Measurements from ENCODE around the gene MARCHF2.

DNA sequence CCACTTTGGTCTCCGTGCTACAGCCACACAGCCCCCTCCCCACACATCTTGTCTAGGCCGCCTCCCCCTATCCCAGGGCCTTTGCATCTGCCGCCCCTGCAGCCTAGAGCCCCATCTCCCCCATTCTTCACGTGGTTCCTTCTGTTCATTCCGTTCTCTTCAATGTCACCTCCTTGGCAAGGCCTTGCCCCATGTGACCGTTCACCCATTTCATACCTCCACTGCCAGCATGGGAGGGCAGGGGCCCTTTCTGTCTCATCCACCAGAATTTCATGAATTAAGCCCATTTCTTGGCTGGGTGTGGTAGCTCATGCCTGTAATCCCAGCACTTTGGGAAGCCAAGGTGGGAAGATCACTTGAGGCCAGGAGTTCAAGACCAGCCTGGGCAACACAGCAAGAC lies 15.9 kb downstream of the MARCHF2 start:
- TF ChIP-seq RNF2 (IDR thresholded peaks at IDR 0.05; ENCODE audit: borderline replicate concordance, low read depth) (no peak), SMC3 (IDR thresholded peaks at IDR 0.05) (no peak), POLR2A (IDR thresholded peaks at IDR 0.05; ENCODE audit: low read length) (no peak), KDM1A (IDR thresholded peaks at IDR 0.05; ENCODE audit: low read depth) (no peak), CEBPB (IDR thresholded peaks at IDR 0.05) (no peak), ESRRA (IDR thresholded peaks at IDR 0.05; ENCODE audit: borderline replicate concordance, low read length) (no peak), KDM5A (IDR thresholded peaks at IDR 0.05) (no peak), BHLHE40 (IDR thresholded peaks at IDR 0.05; ENCODE audit: low read depth, low read length) (no peak), RARB (CRISPR knock-in tag; IDR thresholded peaks at IDR 0.05) (no peak)
- TF ChIP-seq, protein P1, sequence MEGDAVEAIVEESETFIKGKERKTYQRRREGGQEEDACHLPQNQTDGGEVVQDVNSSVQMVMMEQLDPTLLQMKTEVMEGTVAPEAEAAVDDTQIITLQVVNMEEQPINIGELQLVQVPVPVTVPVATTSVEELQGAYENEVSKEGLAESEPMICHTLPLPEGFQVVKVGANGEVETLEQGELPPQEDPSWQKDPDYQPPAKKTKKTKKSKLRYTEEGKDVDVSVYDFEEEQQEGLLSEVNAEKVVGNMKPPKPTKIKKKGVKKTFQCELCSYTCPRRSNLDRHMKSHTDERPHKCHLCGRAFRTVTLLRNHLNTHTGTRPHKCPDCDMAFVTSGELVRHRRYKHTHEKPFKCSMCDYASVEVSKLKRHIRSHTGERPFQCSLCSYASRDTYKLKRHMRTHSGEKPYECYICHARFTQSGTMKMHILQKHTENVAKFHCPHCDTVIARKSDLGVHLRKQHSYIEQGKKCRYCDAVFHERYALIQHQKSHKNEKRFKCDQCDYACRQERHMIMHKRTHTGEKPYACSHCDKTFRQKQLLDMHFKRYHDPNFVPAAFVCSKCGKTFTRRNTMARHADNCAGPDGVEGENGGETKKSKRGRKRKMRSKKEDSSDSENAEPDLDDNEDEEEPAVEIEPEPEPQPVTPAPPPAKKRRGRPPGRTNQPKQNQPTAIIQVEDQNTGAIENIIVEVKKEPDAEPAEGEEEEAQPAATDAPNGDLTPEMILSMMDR (IDR thresholded peaks at IDR 0.05), result no peak
- TF ChIP-seq, protein P2, sequence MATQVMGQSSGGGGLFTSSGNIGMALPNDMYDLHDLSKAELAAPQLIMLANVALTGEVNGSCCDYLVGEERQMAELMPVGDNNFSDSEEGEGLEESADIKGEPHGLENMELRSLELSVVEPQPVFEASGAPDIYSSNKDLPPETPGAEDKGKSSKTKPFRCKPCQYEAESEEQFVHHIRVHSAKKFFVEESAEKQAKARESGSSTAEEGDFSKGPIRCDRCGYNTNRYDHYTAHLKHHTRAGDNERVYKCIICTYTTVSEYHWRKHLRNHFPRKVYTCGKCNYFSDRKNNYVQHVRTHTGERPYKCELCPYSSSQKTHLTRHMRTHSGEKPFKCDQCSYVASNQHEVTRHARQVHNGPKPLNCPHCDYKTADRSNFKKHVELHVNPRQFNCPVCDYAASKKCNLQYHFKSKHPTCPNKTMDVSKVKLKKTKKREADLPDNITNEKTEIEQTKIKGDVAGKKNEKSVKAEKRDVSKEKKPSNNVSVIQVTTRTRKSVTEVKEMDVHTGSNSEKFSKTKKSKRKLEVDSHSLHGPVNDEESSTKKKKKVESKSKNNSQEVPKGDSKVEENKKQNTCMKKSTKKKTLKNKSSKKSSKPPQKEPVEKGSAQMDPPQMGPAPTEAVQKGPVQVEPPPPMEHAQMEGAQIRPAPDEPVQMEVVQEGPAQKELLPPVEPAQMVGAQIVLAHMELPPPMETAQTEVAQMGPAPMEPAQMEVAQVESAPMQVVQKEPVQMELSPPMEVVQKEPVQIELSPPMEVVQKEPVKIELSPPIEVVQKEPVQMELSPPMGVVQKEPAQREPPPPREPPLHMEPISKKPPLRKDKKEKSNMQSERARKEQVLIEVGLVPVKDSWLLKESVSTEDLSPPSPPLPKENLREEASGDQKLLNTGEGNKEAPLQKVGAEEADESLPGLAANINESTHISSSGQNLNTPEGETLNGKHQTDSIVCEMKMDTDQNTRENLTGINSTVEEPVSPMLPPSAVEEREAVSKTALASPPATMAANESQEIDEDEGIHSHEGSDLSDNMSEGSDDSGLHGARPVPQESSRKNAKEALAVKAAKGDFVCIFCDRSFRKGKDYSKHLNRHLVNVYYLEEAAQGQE (IDR thresholded peaks at IDR 0.05), result no peak
- TF ChIP-seq, protein P3, sequence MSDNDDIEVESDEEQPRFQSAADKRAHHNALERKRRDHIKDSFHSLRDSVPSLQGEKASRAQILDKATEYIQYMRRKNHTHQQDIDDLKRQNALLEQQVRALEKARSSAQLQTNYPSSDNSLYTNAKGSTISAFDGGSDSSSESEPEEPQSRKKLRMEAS (IDR thresholded peaks at IDR 0.05), result no peak

All from A549 (cell line).